PC-9 (cell line): Measurements from ENCODE around the gene IKZF2. TPM values are rescaled to one million over a fixed set of nuclear protein-coding genes. Genes with fewer than 3 reads are reported as not detected.

ENCODE experiments used
- BruUV-seq: library from RNA; stranded (reverse); fragments of 400-500 nt; replicated peaks from 2 replicates; lab custom pipeline; 2021; lab: Mats Ljungman, UMichigan
- CTCF ChIA-PET: fragments of 300-600 bp; sonication (Branson Sonifier 250); formaldehyde crosslinking; loops from one replicate; lab custom pipeline; 2022; ENCODE audit warnings: antibody characterized with exemption; lab: Charles Lee
- POLR2A ChIA-PET: fragments of 300-600 bp; sonication (Branson Sonifier 250); formaldehyde crosslinking; loops from one replicate; lab custom pipeline; 2022; ENCODE audit warnings: antibody characterized with exemption; ENCODE audit not compliant: unreplicated experiment; lab: Charles Lee
- DNase-seq, 2 experiments: peaks; one replicate each; pipeline versions ENCODE4 v3.0.0 to v3.0.0-alpha.2; 2015 to 2022; ENCODE audit warnings: mixed read lengths in 1 of 2
- H2AFZ ChIP-seq: fragments of 200-600 bp; sonication (generic); 2 replicates; pipeline ENCODE4 v1.8.1; 2017; ENCODE audit warnings: antibody characterized with exemption
- H3F3A ChIP-seq: fragments of 200-600 bp; sonication (generic); 2 replicates; pipeline ENCODE4 v1.8.1; 2017; ENCODE audit warnings: antibody characterized with exemption, mild to moderate bottlenecking, low read depth; ENCODE audit not compliant: insufficient read depth
- H3K27ac ChIP-seq: fragments of 200-600 bp; sonication (generic); 2 replicates; pipeline ENCODE4 v1.6.1; 2016; ENCODE audit warnings: mixed run types
- H3K27me3 ChIP-seq: fragments of 200-600 bp; sonication (generic); 2 replicates; pipeline ENCODE4 v1.6.1; 2016; ENCODE audit warnings: low read depth, mixed run types; ENCODE audit not compliant: insufficient read depth
- H3K36me3 ChIP-seq: fragments of 200-600 bp; sonication (generic); 2 replicates; pipeline ENCODE4 v1.6.1; 2016; ENCODE audit warnings: low read depth, mixed run types
- H3K4me1 ChIP-seq: fragments of 200-600 bp; sonication (generic); replicated peaks from 2 replicates; pipeline ENCODE4 v1.6.1; 2016; ENCODE audit warnings: mixed run types; ENCODE audit not compliant: insufficient read depth
- H3K4me2 ChIP-seq: fragments of 200-600 bp; sonication (generic); 2 replicates; pipeline ENCODE4 v1.6.1; 2017; ENCODE audit warnings: mixed run types
- H3K4me3 ChIP-seq: fragments of 200-600 bp; sonication (generic); 2 replicates; pipeline ENCODE4 v1.6.1; 2016; ENCODE audit warnings: mixed run types
- H3K79me2 ChIP-seq: fragments of 200-600 bp; sonication (generic); 2 replicates; pipeline ENCODE4 v1.6.1; 2017; ENCODE audit warnings: low read depth, mixed run types
- H3K9me2 ChIP-seq: fragments of 200-600 bp; sonication (generic); 2 replicates; pipeline ENCODE4 v1.8.1; 2017; ENCODE audit warnings: mild to moderate bottlenecking; ENCODE audit not compliant: insufficient read depth
- H3K9me3 ChIP-seq: fragments of 200-600 bp; sonication (generic); 2 replicates; pipeline ENCODE4 v1.8.1; 2016; ENCODE audit warnings: low read depth; ENCODE audit not compliant: insufficient read depth
- H4K20me1 ChIP-seq: fragments of 200-600 bp; sonication (generic); 2 replicates; pipeline ENCODE4 v1.8.1; 2017; ENCODE audit not compliant: insufficient read depth
- CTCF ChIP-seq: fragments of 200-600 bp; sonication (generic); conservative IDR thresholded peaks from 2 replicates; pipeline ENCODE4 v1.6.1; 2017; ENCODE audit warnings: mixed run types, antibody characterized with exemption, mild to moderate bottlenecking, moderate library complexity
- EZH2 ChIP-seq: fragments of 200-600 bp; sonication (generic); IDR thresholded peaks from 2 replicates; pipeline ENCODE4 v1.8.0; 2017; ENCODE audit warnings: antibody characterized with exemption, low read depth
- intact Hi-C: fragments of 100-400 bp; cut with micrococcal nuclease; formaldehyde crosslinking; loops from one replicate; pipeline ENCODE4 v1.10.0; 2022; ENCODE audit not compliant: unreplicated experiment
- total RNA-seq: library from RNA; stranded (reverse); gene quantifications from 2 replicates; pipeline ENCODE4 v1.2.3, GENCODE V29; 2021

Gene IKZF2
- total RNA-seq, 1 experiment from 2014 or later = 28.3 TPM

GRCh38 chr2:213046431-213046830 lies 105.0 kb downstream of the IKZF2 start:
- Histone ChIP-seq H3K9me2 (no peaks in the 10 kb centered on the region), H3K27ac (no peak overlapping the region), H3K27me3 (no peaks in the 10 kb centered on the region), H3K4me1 (no peaks in the 10 kb centered on the region), H3K36me3 (no peaks in the 10 kb centered on the region), H3F3A (no peaks in the 10 kb centered on the region), H3K79me2 (no peaks in the 10 kb centered on the region), H3K4me3 (no peak overlapping the region), H2AFZ (no peak overlapping the region), H4K20me1 (no peaks in the 10 kb centered on the region), H3K4me2 (no peak overlapping the region), H3K9me3 (no peaks in the 10 kb centered on the region)
- BruUV-seq = no TSS peak
- CTCF ChIA-PET = no interaction called here
- DNase-seq = no peak
- TF ChIP-seq CTCF = no peak
- TF ChIP-seq EZH2 = no peak
- POLR2A ChIA-PET = no interaction called here
- intact Hi-C loops = no loop called here

- no TSS peak for BruUV-seq
- Histone ChIP-seq H2AFZ (no peak overlapping the region), H3K4me2 (no peak overlapping the region), H3K4me1 (no peaks in the 10 kb centered on the region), H4K20me1 (no peaks in the 10 kb centered on the region), H3K27me3 (no peaks in the 10 kb centered on the region), H3K4me3 (no peak overlapping the region), H3K27ac (no peak overlapping the region), H3F3A (no peaks in the 10 kb centered on the region), H3K9me2 (no peaks in the 10 kb centered on the region), H3K36me3 (no peaks in the 10 kb centered on the region), H3K79me2 (no peaks in the 10 kb centered on the region), H3K9me3 (no peaks in the 10 kb centered on the region)
- POLR2A ChIA-PET = no interaction called here
- intact Hi-C loops = no loop called here
- DNase-seq = no peak
- no peak for TF ChIP-seq EZH2
- TF ChIP-seq CTCF = no peak
- CTCF ChIA-PET = no interaction called here
These were observed 107.8 kb downstream of the IKZF2 start for GRCh38 chr2:213043566-213043965.

DNA sequence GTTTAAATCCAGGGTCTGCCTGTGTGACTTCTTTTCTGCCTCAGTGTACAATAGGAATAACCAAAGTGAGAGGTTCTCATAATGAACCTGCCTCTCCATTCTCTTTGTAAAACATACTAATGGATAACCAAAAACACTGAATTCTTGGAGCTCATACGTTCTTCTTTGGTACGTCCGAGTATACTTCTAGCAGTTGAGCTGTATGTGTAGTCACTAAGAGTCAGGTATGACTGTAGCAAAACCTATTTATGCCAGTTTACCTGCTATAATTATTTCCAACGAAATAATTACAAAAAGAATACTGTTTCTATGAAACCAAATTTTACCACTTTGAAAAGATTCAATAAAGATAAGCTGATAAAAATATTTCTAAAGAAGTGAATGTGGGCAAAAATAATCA lies 109.2 kb downstream of the IKZF2 start:
- Histone ChIP-seq H3F3A (no peaks in the 10 kb centered on the region), H3K27me3 (no peaks in the 10 kb centered on the region), H3K4me2 (no peak overlapping the region), H3K4me1 (no peaks in the 10 kb centered on the region), H4K20me1 (no peaks in the 10 kb centered on the region), H3K27ac (no peak overlapping the region), H3K9me2 (no peaks in the 10 kb centered on the region), H3K79me2 (no peaks in the 10 kb centered on the region), H3K4me3 (no peak overlapping the region), H2AFZ (no peak overlapping the region), H3K36me3 (no peaks in the 10 kb centered on the region), H3K9me3 (no peaks in the 10 kb centered on the region)
- DNase-seq = no peak
- no peak for TF ChIP-seq CTCF
- no peak for TF ChIP-seq EZH2
- ChIA-PET CTCF (no interaction called here), POLR2A (no interaction called here)
- no TSS peak for BruUV-seq
- intact Hi-C loops = no loop called here
